ENCODE results near the gene CRX.
A peak's percentile ranks its signal among the peaks of the same experiment; 100 is the strongest.
"Not testable (repeated sequence)": the region's sequence is repeated elsewhere in the genome, so short reads cannot be mapped to it uniquely, and the experiment has no call there.

Gene CRX

DNA sequence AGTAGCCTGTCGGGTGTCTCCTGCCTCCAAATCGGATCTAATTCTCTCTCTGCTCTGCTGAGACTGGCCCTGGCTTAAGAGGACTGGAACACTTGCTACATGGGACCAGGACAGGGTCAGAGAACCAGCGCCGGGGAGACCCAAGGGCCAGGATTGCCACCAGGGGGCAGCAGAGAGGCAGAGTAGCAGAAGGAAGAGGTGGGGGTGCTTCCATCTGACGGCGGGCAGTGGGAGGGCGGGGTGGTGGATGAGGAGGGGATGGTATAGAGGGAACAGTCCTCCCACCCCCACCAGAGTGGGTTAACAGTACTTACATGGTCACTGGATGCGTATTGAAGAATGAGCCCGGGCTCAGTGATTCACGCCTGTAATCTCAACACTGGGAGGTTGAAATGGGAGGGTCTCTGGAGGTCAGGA is 31.3 kb upstream of the CRX start:
- Mint-ChIP-seq H3K27me3 (no peaks in the 10 kb centered on the region), H3K36me3 (ENCODE audit: insufficient read depth) (peaks cover 2% of the 10 kb centered on the region), H3K27ac (ENCODE audit: low read depth) (no peak overlapping the region), H3K9me3 (no peaks in the 10 kb centered on the region), H3K4me1 (peaks cover 5% of the 10 kb centered on the region), H3K4me3 (no peak overlapping the region)
- DNase-seq (ENCODE audit: low spot score in 2 of 2) (peak; percentile 52 to 79), ATAC-seq (replicated peaks; ENCODE audit: extremely low read depth, poor library complexity, severe bottlenecking) (no peak)

DNA sequence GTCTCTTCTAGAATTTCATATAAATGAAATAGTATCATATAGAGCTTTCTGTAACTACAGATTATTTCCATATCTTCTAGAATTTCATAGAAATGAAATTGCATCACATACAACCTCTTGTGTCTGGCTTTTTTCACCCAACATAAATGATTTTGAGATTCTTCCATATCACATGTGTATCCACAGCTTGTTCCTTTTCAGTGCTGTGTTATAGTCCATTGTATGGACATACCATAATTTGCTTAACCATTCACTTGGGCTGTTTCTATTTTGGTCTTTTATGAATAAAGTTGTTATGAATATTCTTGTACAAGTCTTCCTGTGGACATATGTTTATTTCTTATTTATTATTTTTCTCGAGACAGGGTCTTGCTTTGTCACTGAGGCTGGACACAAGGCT is 29.1 kb upstream of the CRX start:
- Mint-ChIP-seq H3K9me3 (no peaks in the 10 kb centered on the region), H3K4me3 (no peak overlapping the region), H3K4me1 (peaks cover 5% of the 10 kb centered on the region), H3K27ac (ENCODE audit: low read depth) (no peak overlapping the region), H3K36me3 (ENCODE audit: insufficient read depth) (peaks cover 2% of the 10 kb centered on the region), H3K27me3 (peaks cover under 1% of the 10 kb centered on the region)
- no peak for DNase-seq (ENCODE audit: low spot score in 2 of 2)
- ATAC-seq (replicated peaks; ENCODE audit: extremely low read depth, poor library complexity, severe bottlenecking), result no peak

DNA sequence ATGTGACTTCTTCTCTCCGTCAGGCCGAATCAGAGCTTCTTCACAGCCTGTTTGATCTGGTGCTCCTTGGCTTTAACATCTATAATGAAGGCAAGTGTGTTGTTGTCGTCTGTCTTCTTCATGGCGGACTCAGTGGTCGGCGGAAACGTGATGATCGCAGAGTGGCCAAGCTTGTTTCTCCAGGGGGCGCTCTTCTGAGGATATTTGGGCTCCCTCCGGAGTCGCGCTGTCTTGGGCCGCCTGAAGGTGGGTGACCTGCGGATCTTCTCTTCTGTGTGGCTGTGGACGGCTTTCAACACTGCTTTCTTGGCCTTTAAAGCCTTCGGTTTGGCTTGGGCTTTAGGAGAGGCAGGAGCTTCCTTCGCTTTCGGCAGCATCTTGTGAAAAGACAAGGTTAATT is 27.2 kb upstream of the CRX start:
- DNase-seq (ENCODE audit: low spot score in 2 of 2), result no peak
- peaks cover 5% of the 10 kb centered on the region for H3K4me1 Mint-ChIP-seq
- H3K4me3 Mint-ChIP-seq, result no peak overlapping the region
- ATAC-seq (replicated peaks; ENCODE audit: extremely low read depth, poor library complexity, severe bottlenecking), result no peak
- H3K27ac Mint-ChIP-seq (ENCODE audit: low read depth), result no peak overlapping the region
- H3K36me3 Mint-ChIP-seq (ENCODE audit: insufficient read depth), result peaks cover 2% of the 10 kb centered on the region
- no peaks in the 10 kb centered on the region for H3K9me3 Mint-ChIP-seq
- peaks cover 12% of the 10 kb centered on the region for H3K27me3 Mint-ChIP-seq

DNA sequence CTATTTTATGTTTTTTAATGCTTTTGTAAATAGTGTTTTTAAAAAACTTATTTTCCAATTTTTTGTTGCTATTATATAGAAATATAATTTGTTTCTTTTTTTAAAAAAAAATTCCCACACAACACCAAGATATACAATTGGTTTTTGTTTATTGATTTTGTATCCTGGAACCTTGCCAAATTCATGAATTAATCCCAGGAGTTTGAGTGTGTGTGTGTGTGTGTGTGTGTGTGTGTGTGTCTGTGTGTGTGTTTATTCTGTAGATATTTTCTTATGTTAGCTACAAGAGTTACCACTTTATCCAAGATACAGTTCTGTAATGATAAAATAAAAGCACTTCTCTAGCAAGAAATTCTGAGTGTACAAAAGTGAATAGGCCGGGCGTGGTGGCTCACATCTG is 25.0 kb upstream of the CRX start:
- H3K9me3 Mint-ChIP-seq, result no peaks in the 10 kb centered on the region
- H3K4me1 Mint-ChIP-seq, result no peaks in the 10 kb centered on the region
- H3K36me3 Mint-ChIP-seq (ENCODE audit: insufficient read depth), result no peaks in the 10 kb centered on the region
- ATAC-seq (replicated peaks; ENCODE audit: extremely low read depth, poor library complexity, severe bottlenecking), result no peak
- H3K27ac Mint-ChIP-seq (ENCODE audit: low read depth), result no peak overlapping the region
- H3K4me3 Mint-ChIP-seq, result no peak overlapping the region
- peaks cover 12% of the 10 kb centered on the region for H3K27me3 Mint-ChIP-seq
- DNase-seq (ENCODE audit: low spot score in 2 of 2), result no peak

DNA sequence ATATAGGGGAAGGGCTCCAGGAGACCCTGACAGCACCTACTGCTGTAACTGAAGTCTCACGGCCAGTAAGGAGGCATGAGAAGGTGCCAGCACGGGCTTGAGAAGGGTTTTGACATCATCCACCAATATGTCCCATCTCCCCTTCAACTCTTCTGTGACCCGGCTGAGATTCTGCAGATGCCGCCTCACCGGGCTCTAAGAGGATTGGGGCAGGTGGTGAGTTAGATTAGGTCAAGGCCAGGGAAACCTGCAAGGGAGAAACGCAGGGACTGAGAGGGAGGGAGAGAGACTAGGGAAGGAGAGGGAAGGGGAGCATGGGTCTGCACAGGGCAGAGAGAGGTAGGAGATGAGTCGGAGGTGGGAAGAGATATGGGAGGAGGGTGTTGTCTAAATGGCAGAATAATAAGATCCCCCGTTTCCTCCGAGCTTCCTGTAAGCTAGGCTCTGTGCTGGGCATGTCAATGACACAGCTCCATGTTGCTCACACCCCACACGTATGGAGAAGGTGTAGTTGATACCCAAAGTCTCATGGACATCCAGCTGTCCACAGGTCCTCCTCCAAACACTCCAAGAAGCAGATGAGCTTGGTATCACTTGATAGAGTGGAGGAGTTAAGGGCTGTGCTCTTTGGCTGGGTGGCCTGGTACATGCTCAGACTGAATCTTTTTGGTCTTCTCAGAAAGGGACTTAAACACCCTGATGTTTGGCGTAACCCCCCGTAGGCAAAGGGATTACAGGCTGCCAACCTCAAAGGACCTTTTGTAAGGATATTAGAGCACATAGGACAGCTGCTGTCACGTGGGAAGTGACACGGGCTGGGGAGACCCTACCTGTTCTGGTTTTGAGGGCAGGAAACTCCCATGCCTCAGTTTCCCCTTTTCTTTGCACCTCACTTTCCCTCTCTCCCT is 23.5 kb upstream of the CRX start:
- Mint-ChIP-seq H3K4me1 (no peaks in the 10 kb centered on the region), H3K9me3 (no peaks in the 10 kb centered on the region), H3K27ac (ENCODE audit: low read depth) (no peak overlapping the region), H3K4me3 (no peak overlapping the region), H3K27me3 (peaks cover 12% of the 10 kb centered on the region), H3K36me3 (ENCODE audit: insufficient read depth) (no peaks in the 10 kb centered on the region)
- no peak for DNase-seq (ENCODE audit: low spot score in 2 of 2)
- no peak for ATAC-seq (replicated peaks; ENCODE audit: extremely low read depth, poor library complexity, severe bottlenecking)

DNA sequence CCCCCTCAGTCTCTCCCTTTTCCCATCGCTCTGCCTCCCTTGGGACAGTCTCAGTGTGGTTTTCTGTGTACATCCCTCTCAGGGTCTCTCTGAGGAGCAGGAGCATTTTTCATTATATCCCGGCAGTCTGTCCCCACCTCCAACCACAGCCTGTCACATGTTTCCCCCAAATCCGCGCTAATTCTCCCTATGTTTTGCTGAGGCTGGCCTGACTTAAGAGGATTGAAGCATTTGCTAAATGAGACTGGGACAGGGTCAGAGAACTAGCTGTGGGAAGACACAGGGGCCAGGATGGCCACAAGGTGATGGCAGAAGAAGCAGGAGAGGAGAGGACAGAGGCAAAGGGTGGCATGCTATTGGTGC is 22.9 kb upstream of the CRX start:
- Mint-ChIP-seq H3K4me3 (no peak overlapping the region), H3K9me3 (no peaks in the 10 kb centered on the region), H3K27me3 (peaks cover 12% of the 10 kb centered on the region), H3K4me1 (no peaks in the 10 kb centered on the region), H3K27ac (ENCODE audit: low read depth) (no peak overlapping the region), H3K36me3 (ENCODE audit: insufficient read depth) (no peaks in the 10 kb centered on the region)
- ATAC-seq (replicated peaks; ENCODE audit: extremely low read depth, poor library complexity, severe bottlenecking) (no peak), DNase-seq (ENCODE audit: low spot score in 2 of 2) (no peak)

DNA sequence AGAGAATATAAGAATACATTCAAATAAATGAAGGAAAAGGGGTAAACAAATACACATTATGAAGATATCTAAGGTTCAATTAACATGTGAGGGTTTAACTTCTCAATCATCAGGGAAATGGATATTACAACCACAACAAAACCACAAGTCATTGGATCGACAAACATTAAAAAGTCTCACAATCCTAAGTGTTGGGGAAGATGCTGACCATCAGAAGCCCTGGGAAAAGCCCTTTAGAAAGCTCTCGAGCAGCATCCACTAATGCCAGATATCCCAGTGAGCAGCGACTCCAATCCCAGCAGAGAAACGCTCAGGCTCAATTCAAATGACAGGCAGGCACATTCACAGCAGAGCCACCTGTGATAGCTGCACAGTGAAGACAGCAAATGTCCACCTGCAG is 20.5 kb upstream of the CRX start:
- Mint-ChIP-seq H3K4me3 (no peak overlapping the region), H3K4me1 (no peaks in the 10 kb centered on the region), H3K9me3 (no peaks in the 10 kb centered on the region), H3K27ac (ENCODE audit: low read depth) (no peak overlapping the region), H3K27me3 (peaks cover 14% of the 10 kb centered on the region), H3K36me3 (ENCODE audit: insufficient read depth) (no peaks in the 10 kb centered on the region)
- DNase-seq (ENCODE audit: low spot score in 2 of 2) (no peak), ATAC-seq (replicated peaks; ENCODE audit: extremely low read depth, poor library complexity, severe bottlenecking) (no peak)

DNA sequence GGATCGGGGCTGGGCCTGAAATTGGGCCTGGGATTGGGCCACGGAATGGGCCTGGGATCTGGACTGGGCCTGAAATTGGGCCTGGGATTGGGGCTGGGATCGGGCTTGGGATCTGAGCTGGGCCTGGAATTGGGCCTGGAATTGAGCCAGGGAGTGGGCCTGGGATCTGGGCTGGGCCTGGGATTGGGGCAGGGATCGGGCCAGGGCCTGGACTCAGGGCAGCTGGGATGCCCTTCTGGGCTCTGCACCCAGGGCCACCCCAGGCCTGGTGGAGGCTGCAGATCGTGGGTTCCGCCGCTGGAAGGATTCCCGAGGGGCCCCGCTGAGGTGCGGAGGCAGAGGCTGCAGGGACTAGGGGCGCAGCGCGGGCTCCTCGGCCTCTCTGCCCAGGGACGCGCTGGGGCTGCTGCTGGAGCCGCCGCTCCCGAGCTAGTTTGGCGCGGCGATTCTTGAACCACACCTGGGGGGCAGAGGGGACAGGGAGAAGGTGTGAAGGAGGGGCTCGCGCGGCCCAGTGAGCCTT is 19.2 kb upstream of the CRX start:
- Mint-ChIP-seq H3K27ac (ENCODE audit: low read depth) (no peak overlapping the region), H3K27me3 (peaks cover 21% of the 10 kb centered on the region), H3K4me3 (no peak overlapping the region), H3K4me1 (no peaks in the 10 kb centered on the region), H3K36me3 (ENCODE audit: insufficient read depth) (no peaks in the 10 kb centered on the region), H3K9me3 (no peaks in the 10 kb centered on the region)
- ATAC-seq (replicated peaks; ENCODE audit: extremely low read depth, poor library complexity, severe bottlenecking), result no peak
- no peak for DNase-seq (ENCODE audit: low spot score in 2 of 2)

DNA sequence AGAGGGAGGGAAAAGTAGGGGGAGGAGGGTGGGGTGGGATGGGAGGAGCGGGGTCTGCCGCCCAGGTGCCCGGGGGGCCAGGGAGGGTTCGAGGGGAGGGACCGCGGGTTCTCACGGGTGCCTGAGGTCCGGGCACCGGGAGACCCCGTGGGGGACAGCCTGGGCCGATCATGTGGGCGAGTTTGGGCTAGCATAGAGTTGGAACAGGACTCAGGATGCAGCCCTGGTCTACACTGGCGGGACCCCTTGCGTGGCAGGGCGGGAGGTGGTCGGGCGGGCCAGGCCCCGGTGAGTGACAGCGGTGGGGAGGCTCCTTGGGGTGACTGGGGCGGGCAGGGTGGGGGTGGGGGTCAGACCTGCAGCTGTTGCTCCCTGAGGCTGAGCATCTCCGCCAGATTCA is 18.6 kb upstream of the CRX start:
- H3K4me1 Mint-ChIP-seq; ATAC-seq (replicated peaks; ENCODE audit: extremely low read depth, poor library complexity, severe bottlenecking); H3K9me3 Mint-ChIP-seq; H3K36me3 Mint-ChIP-seq (ENCODE audit: insufficient read depth); H3K27ac Mint-ChIP-seq (ENCODE audit: low read depth); DNase-seq (ENCODE audit: low spot score in 2 of 2); H3K4me3 Mint-ChIP-seq: not testable (repeated sequence)
- H3K27me3 Mint-ChIP-seq, result peaks cover 15% of the 10 kb centered on the region

DNA sequence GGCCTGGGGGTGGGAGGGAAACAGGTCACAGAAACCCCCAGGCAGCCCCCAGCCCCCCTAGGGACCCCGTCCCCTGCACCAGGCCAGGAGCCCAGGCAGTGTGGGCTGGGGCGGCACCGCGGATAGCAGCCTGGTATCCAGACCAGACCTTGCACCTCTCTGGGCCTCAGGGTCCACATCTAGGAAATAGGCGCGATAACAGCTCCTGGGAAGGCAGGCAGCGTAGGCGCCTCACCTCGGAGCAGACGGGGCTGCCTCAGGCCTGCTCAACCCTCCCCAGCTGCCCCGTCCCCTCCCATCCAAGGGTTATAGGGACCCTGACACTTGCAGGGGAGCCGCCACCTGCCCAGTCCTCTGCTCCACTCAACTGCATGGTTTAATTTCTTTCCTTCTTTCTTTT is 18.1 kb upstream of the CRX start:
- not testable (repeated sequence) for ATAC-seq (replicated peaks; ENCODE audit: extremely low read depth, poor library complexity, severe bottlenecking); H3K27me3 Mint-ChIP-seq; DNase-seq (ENCODE audit: low spot score in 2 of 2); H3K4me3 Mint-ChIP-seq; H3K27ac Mint-ChIP-seq (ENCODE audit: low read depth); H3K9me3 Mint-ChIP-seq; H3K36me3 Mint-ChIP-seq (ENCODE audit: insufficient read depth); H3K4me1 Mint-ChIP-seq

DNA sequence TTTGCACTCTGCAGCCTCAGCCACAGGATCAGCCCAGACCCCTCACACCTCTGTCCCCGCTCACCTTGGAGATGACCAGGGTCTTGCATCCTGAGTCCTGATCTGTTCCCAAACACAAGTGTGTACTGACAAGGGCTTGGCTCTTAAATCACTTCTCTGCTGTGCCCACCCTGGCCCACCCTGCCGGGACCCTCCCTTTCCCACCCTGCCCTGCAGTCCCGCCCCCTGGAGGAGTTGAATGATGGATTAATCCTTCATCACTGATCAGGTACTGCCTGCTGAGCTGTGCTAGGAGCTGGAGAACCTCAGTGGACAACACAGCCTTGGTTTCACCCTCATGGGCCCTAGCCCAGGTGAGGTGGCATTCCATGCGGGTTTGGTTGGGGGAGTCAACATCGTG is 17.3 kb upstream of the CRX start, which contains the start of gene TPRX1:
Gene TPRX1 (minus strand): TSS at position 101 of the 400 bp plus-strand sequence. CDS start 12 bp downstream, at position 89.
- H3K36me3 Mint-ChIP-seq (ENCODE audit: insufficient read depth); DNase-seq (ENCODE audit: low spot score in 2 of 2); H3K4me1 Mint-ChIP-seq; H3K27me3 Mint-ChIP-seq; H3K4me3 Mint-ChIP-seq; ATAC-seq (replicated peaks; ENCODE audit: extremely low read depth, poor library complexity, severe bottlenecking); H3K27ac Mint-ChIP-seq (ENCODE audit: low read depth); H3K9me3 Mint-ChIP-seq: not testable (repeated sequence)

DNA sequence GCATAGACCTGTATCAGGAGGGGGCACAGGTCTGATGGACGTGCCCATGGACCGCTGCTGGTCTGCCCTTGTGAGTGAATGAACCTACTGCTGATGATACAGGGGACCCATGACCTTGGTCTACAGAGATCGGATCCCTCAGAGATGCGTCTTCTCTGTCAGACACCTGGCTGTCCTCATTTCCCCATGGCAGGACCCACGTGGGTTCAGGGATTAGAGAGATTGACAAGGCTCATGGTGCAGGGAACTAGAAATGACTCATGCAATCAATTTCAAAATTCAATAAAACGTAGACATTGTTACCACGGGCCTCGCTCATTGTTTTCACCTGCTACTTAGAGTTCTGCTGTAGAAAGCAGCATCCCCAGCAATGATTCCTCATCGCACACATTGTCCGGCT is 16.4 kb upstream of the CRX start:
- Mint-ChIP-seq H3K27ac (ENCODE audit: low read depth) (no peak overlapping the region), H3K4me3 (no peak overlapping the region), H3K9me3 (no peaks in the 10 kb centered on the region), H3K36me3 (ENCODE audit: insufficient read depth) (no peaks in the 10 kb centered on the region), H3K4me1 (no peaks in the 10 kb centered on the region), H3K27me3 (peaks cover 12% of the 10 kb centered on the region)
- no peak for DNase-seq (ENCODE audit: low spot score in 2 of 2)
- no peak for ATAC-seq (replicated peaks; ENCODE audit: extremely low read depth, poor library complexity, severe bottlenecking)

DNA sequence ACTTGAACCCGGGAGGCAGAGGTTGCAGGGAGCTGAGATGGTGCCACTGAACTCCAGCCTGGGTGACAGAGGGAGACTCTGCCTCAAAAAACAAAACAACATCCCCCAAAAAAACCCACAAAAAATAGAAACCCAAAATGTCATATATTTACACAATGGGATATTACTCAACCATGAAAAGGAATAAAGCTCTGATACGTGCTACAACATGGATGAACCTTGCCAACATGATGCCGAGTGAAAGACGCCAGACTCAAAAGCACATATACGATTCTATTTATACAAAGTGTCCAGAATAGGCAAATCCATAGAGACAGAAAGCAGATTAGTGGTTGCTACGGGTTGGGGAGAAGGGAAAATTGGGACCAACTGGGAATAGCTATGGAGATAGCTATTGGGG is 15.3 kb upstream of the CRX start:
- DNase-seq (ENCODE audit: low spot score in 2 of 2), result no peak

More for the DNA sequence above, 15.3 kb upstream of the CRX start:
- Mint-ChIP-seq H3K27ac (ENCODE audit: low read depth) (no peak overlapping the region), H3K4me3 (no peak overlapping the region), H3K36me3 (ENCODE audit: insufficient read depth) (no peaks in the 10 kb centered on the region), H3K4me1 (no peaks in the 10 kb centered on the region), H3K27me3 (peaks cover 19% of the 10 kb centered on the region), H3K9me3 (no peaks in the 10 kb centered on the region)
- ATAC-seq (replicated peaks; ENCODE audit: extremely low read depth, poor library complexity, severe bottlenecking), result no peak
